ENCODE results near the gene IL2RA.
A peak's percentile ranks its signal among the peaks of the same experiment; 100 is the strongest.
"Not testable (repeated sequence)": the region's sequence is repeated elsewhere in the genome, so short reads cannot be mapped to it uniquely, and the experiment has no call there.

The IL2RA gene

DNA sequence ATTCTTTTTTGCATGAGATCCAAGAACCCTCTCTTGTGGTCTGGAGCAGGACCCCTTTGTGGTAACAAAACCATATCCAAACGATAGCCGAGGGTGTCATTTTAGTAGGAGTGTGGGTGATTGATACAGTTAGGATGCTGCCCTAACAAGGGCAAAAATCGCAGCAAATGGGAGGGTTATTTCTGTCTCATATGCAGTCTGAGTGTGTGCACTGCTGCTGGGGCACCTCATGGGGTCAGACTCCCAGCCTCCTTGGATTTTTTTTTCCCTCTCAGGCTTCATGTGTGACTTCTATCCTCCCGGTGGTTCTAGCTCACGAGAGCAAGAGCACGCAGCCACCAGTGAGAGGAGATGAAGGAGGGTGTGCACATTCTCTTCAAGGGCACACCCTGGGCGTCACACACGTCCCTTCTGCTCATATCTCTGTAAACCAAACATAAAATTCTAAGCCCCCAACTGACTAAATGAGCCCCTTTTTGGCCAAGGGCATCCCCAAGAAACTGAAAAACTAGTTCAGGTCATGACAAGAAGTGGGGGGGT, 56.2 kb downstream of the IL2RA start:
- no peak overlapping the region for H2BK5ac ChIP-seq (ENCODE audit: low read length)
- H3K18ac ChIP-seq (ENCODE audit: low read length) = no peak overlapping the region
- H4K91ac ChIP-seq (ENCODE audit: low read depth, low read length, poor library complexity) = no peak overlapping the region
- H4K8ac ChIP-seq (ENCODE audit: low read depth, low read length) = no peak overlapping the region
- DNase-seq (ENCODE audit: low spot score) = no peak
- H2AK5ac ChIP-seq (ENCODE audit: low read depth, low read length) = no peak overlapping the region
- no peak overlapping the region for H3K4ac ChIP-seq (ENCODE audit: low read length)
- H3K79me1 ChIP-seq (ENCODE audit: low read depth, low read length) = no peaks in the 10 kb centered on the region
- no peak overlapping the region for H2AFZ ChIP-seq (ENCODE audit: low read length)
- H3K14ac ChIP-seq (ENCODE audit: low read length) = no peak overlapping the region
- H3K23ac ChIP-seq (ENCODE audit: low read depth, low read length, poor library complexity) = no peak overlapping the region
- no peak overlapping the region for H2BK120ac ChIP-seq (ENCODE audit: low read depth, low read length)
- H3K27me3 ChIP-seq (ENCODE audit: control insufficient read depth in 3 of 3, insufficient read depth in 3 of 3, low read depth in 1 of 3, low read length in 3 of 3) = no peaks in the 10 kb centered on the region
- H3K36me3 ChIP-seq (replicated peaks in 1 of 2; ENCODE audit: control insufficient read depth in 2 of 2, insufficient read depth in 2 of 2, low read length in 2 of 2) = no peaks in the 10 kb centered on the region
- H2BK15ac ChIP-seq (ENCODE audit: low read length) = no peak overlapping the region
- no peak overlapping the region for H3K4me2 ChIP-seq (ENCODE audit: insufficient read depth, low read length, poor library complexity, severe bottlenecking)
- H3K9ac ChIP-seq (ENCODE audit: low read depth, low read length, poor library complexity) = no peak overlapping the region
- H2BK12ac ChIP-seq (ENCODE audit: low read length) = no peak overlapping the region
- peaks cover 0 to 3% of the 10 kb centered on the region in 2 donors for H3K9me3 ChIP-seq (replicated peaks in 1 of 2; ENCODE audit: control insufficient read depth in 2 of 2, insufficient read depth in 1 of 2, low read depth in 1 of 2, low read length in 2 of 2)
- no peak overlapping the region for H3K4me3 ChIP-seq (ENCODE audit: low read length in 2 of 2)
- H3K4me1 ChIP-seq (ENCODE audit: control insufficient read depth in 2 of 2, insufficient read depth in 1 of 2, low read depth in 1 of 2, low read length in 2 of 2) = peaks cover 0 to 4% of the 10 kb centered on the region in 2 donors
- H3K27ac ChIP-seq (replicated peaks; ENCODE audit: low read length) = no peak overlapping the region
- no CpG with 5 or more reads among the region's 8 CpGs for WGBS, 2 donors (ENCODE audit: extremely low coverage in 2 of 2, insufficient read length in 2 of 2, insufficient replicate concordance in 1 of 2)

DNA sequence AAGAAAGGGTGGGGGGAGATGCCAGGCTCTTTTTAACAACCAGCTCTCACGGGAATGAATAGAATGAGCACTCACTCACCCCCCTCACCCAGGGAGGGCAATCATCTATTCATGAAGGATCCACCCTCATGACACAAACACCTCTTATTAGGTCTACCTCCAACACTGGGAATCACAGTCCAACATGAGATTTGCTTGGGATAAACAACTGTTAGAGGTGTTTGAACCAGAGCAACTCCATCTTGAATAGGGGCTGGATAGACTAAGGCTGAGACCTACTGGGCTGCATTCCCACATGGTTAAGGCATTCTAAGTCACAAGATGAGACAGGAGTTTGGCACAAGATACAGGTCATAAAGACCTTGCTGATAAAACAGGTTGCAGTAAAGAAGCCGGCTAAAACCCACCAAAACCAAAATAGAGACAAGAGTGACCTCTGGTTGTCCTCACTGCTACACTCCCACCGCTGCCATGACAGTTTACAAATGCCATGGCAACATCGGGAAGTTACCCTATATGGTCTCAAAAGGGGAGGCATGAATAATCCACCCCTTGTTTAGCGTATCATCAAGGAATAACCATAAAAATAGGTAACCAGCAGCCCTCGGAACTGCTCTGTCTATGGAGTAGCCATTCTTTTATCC, 56.9 kb downstream of the IL2RA start:
- H4K8ac ChIP-seq (ENCODE audit: low read depth, low read length) = not testable (repeated sequence)
- no CpG with 5 or more reads among the region's 6 CpGs for WGBS, 2 donors (ENCODE audit: extremely low coverage in 2 of 2, insufficient read length in 2 of 2, insufficient replicate concordance in 1 of 2)

DNA sequence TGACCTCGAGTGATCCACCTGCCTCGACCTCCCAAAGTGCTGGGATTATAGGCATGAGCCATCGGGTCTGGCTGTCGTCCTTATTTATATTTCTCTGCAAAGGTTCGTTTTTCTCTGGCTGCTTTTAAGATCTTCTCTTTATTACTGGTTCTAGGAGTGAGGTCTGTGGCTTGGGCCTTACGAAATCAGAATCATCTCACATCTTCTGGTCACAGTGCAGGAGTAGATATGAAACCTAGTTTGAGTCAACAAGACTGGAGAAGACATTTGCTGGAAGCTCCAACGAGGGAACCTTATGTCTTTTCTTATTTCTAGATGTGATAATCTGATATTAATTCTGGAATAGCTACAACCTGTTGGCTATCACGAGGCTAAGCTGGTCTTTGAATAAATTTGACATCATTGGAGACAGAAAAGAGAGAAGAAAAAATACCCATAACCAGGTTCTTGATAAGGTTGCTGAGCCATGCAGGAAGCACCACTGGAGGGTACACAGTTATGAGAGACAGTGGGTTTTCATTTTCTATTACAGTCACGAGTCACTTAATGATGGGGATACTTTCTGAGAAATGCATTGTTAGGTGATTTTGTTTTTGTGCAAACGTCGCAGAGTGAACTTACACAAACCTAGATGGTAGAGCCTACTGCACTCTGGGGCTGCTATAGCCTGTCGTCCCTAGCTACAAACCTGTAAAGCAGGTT, 59.2 kb downstream of the IL2RA start:
- Histone ChIP-seq H3K4me3 (ENCODE audit: low read length in 2 of 2) (no peak overlapping the region), H3K4me2 (ENCODE audit: insufficient read depth, low read length, poor library complexity, severe bottlenecking) (no peak overlapping the region), H2BK120ac (ENCODE audit: low read depth, low read length) (no peak overlapping the region), H3K14ac (ENCODE audit: low read length) (no peak overlapping the region), H3K23ac (ENCODE audit: low read depth, low read length, poor library complexity) (no peak overlapping the region), H3K27ac (replicated peaks; ENCODE audit: low read length) (no peak overlapping the region), H3K4ac (ENCODE audit: low read length) (no peak overlapping the region), H3K9ac (ENCODE audit: low read depth, low read length, poor library complexity) (no peak overlapping the region), H4K8ac (ENCODE audit: low read depth, low read length) (no peak overlapping the region), H3K9me3 (replicated peaks in 1 of 2; ENCODE audit: control insufficient read depth in 2 of 2, insufficient read depth in 1 of 2, low read depth in 1 of 2, low read length in 2 of 2) (peaks cover 0 to 3% of the 10 kb centered on the region in 2 donors), H3K36me3 (replicated peaks in 1 of 2; ENCODE audit: control insufficient read depth in 2 of 2, insufficient read depth in 2 of 2, low read length in 2 of 2) (no peaks in the 10 kb centered on the region), H4K91ac (ENCODE audit: low read depth, low read length, poor library complexity) (no peak overlapping the region), H3K79me1 (ENCODE audit: low read depth, low read length) (no peaks in the 10 kb centered on the region), H3K18ac (ENCODE audit: low read length) (no peak overlapping the region), H3K27me3 (ENCODE audit: control insufficient read depth in 3 of 3, insufficient read depth in 3 of 3, low read depth in 1 of 3, low read length in 3 of 3) (peaks cover 0 to 4% (median 0%) of the 10 kb centered on the region in 3 experiments), H2BK15ac (ENCODE audit: low read length) (no peak overlapping the region), H2AK5ac (ENCODE audit: low read depth, low read length) (no peak overlapping the region), H2AFZ (ENCODE audit: low read length) (no peak overlapping the region), H3K4me1 (ENCODE audit: control insufficient read depth in 2 of 2, insufficient read depth in 1 of 2, low read depth in 1 of 2, low read length in 2 of 2) (peaks cover 0 to 4% of the 10 kb centered on the region in 2 donors), H2BK5ac (ENCODE audit: low read length) (no peak overlapping the region), H2BK12ac (ENCODE audit: low read length) (no peak overlapping the region)
- no peak for DNase-seq (ENCODE audit: low spot score)
- WGBS, 2 donors (ENCODE audit: extremely low coverage in 2 of 2, insufficient read length in 2 of 2, insufficient replicate concordance in 1 of 2) = no CpG with 5 or more reads among the region's 12 CpGs

More for the DNA sequence above, 56.9 kb downstream of the IL2RA start:
- not testable (repeated sequence) for H2BK5ac ChIP-seq (ENCODE audit: low read length); H4K91ac ChIP-seq (ENCODE audit: low read depth, low read length, poor library complexity); H2AK5ac ChIP-seq (ENCODE audit: low read depth, low read length); H3K4me3 ChIP-seq (ENCODE audit: low read length in 2 of 2); H2BK15ac ChIP-seq (ENCODE audit: low read length); H2BK12ac ChIP-seq (ENCODE audit: low read length); H3K27me3 ChIP-seq (ENCODE audit: control insufficient read depth in 3 of 3, insufficient read depth in 3 of 3, low read depth in 1 of 3, low read length in 3 of 3); H3K14ac ChIP-seq (ENCODE audit: low read length); H3K27ac ChIP-seq (replicated peaks; ENCODE audit: low read length); DNase-seq (ENCODE audit: low spot score); H3K36me3 ChIP-seq (replicated peaks in 1 of 2; ENCODE audit: control insufficient read depth in 2 of 2, insufficient read depth in 2 of 2, low read length in 2 of 2); H3K9me3 ChIP-seq (replicated peaks in 1 of 2; ENCODE audit: control insufficient read depth in 2 of 2, insufficient read depth in 1 of 2, low read depth in 1 of 2, low read length in 2 of 2); H3K23ac ChIP-seq (ENCODE audit: low read depth, low read length, poor library complexity); H3K4me2 ChIP-seq (ENCODE audit: insufficient read depth, low read length, poor library complexity, severe bottlenecking); H3K4ac ChIP-seq (ENCODE audit: low read length); H3K18ac ChIP-seq (ENCODE audit: low read length); H3K4me1 ChIP-seq (ENCODE audit: control insufficient read depth in 2 of 2, insufficient read depth in 1 of 2, low read depth in 1 of 2, low read length in 2 of 2); H3K9ac ChIP-seq (ENCODE audit: low read depth, low read length, poor library complexity); H2AFZ ChIP-seq (ENCODE audit: low read length); H2BK120ac ChIP-seq (ENCODE audit: low read depth, low read length); H3K79me1 ChIP-seq (ENCODE audit: low read depth, low read length)

DNA sequence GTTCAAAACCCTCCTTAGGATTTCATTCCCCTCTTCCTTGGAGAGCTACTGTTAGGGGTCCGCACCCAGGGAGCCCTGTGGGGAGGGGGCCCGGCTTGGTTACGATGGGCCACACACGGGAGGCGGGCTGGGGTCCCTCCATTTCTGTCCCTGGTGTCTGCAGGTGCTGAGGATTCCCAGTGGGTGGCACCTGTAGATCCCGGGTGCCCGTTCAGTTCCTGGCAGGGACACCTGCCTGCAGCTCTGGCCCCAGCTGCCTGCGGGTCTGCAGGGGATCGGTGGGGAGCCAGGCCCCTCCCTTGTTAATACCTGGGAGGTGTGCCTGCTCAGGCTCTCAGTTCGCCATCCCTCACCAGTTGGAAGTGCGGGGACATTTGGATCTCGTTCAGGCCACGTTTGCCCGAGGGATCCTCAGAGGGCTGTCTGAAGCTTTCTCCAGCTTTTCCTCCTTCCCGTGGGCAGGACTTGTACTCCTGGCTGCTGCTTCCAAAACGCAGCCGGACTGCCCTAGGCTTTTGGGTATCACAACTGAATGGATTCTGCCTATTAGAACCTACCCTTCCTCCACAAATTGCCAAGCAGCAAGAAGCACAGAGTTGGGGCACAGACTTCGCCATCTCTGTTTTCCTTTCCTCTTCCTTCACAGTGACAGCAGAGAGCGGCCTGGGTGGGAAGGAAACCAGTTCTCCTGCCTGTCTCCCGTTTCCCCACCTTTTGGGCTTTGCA, 62.6 kb downstream of the IL2RA start:
- Histone ChIP-seq H3K36me3 (replicated peaks in 1 of 2; ENCODE audit: control insufficient read depth in 2 of 2, insufficient read depth in 2 of 2, low read length in 2 of 2) (no peaks in the 10 kb centered on the region), H3K4me3 (ENCODE audit: low read length in 2 of 2) (no peak overlapping the region), H3K79me1 (ENCODE audit: low read depth, low read length) (no peaks in the 10 kb centered on the region), H2AK5ac (ENCODE audit: low read depth, low read length) (no peak overlapping the region), H3K27me3 (ENCODE audit: control insufficient read depth in 3 of 3, insufficient read depth in 3 of 3, low read depth in 1 of 3, low read length in 3 of 3) (peaks cover 0 to 4% (median 0%) of the 10 kb centered on the region in 3 experiments), H2BK5ac (ENCODE audit: low read length) (no peak overlapping the region), H3K4me1 (ENCODE audit: control insufficient read depth in 2 of 2, insufficient read depth in 1 of 2, low read depth in 1 of 2, low read length in 2 of 2) (peaks cover 3 to 5% of the 10 kb centered on the region in 2 donors), H4K8ac (ENCODE audit: low read depth, low read length) (no peak overlapping the region), H3K18ac (ENCODE audit: low read length) (peak overlapping the region; percentile 66), H2BK15ac (ENCODE audit: low read length) (no peak overlapping the region), H2AFZ (ENCODE audit: low read length) (no peak overlapping the region), H3K9ac (ENCODE audit: low read depth, low read length, poor library complexity) (no peak overlapping the region), H3K4ac (ENCODE audit: low read length) (no peak overlapping the region), H3K23ac (ENCODE audit: low read depth, low read length, poor library complexity) (peak overlapping the region; percentile 8), H2BK12ac (ENCODE audit: low read length) (no peak overlapping the region), H3K9me3 (replicated peaks in 1 of 2; ENCODE audit: control insufficient read depth in 2 of 2, insufficient read depth in 1 of 2, low read depth in 1 of 2, low read length in 2 of 2) (no peaks in the 10 kb centered on the region), H3K4me2 (ENCODE audit: insufficient read depth, low read length, poor library complexity, severe bottlenecking) (no peak overlapping the region), H2BK120ac (ENCODE audit: low read depth, low read length) (no peak overlapping the region), H3K27ac (replicated peaks; ENCODE audit: low read length) (no peak overlapping the region), H4K91ac (ENCODE audit: low read depth, low read length, poor library complexity) (no peak overlapping the region), H3K14ac (ENCODE audit: low read length) (no peak overlapping the region)
- WGBS, 2 donors (ENCODE audit: extremely low coverage in 2 of 2, insufficient read length in 2 of 2, insufficient replicate concordance in 1 of 2) = no CpG with 5 or more reads among the region's 20 CpGs
- DNase-seq (ENCODE audit: low spot score) = no peak
